Amniotic stem cell (primary cell): Measurements from ENCODE around the gene DAGLA.

Source experiments
- DNase-seq: peaks from one replicate; lab custom pipeline; 2025; lab: John Stamatoyannopoulos, UW

Gene DAGLA

GRCh38 chr11:61763930-61764605 lies 83.9 kb downstream of the DAGLA start:
- DNase-seq: no peak

DNA sequence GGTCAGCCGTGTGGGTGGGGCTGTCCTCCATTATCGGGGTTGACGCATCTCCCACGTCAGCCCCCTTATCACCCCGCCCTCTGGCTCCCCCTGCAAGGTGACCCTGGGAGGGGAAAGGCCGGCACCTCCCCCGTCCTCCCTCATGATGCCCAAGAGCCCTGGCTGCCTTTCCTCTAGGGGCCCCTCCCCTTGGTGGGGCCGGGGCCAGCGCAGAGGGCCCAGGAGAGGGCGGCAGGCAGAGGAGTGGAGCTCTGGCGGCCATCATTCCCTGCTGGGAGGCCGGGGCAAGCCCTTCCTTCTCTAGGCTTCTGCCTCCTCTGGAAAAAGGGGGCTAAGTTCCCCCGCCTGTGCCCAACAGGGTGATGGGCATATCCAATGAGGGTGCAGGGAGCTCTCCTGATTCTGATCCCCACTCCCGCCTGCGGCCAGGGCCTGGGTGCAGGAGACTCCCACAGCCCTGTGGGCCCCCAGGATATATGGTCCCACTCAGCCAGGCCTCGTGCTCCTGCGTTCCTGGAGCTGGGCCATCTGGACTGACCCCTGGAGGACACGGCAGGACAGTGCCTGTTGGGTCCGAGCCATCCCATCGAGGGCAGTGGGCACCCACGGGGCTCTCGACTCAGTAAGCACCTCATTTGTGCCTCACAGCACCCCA lies 84.5 kb downstream of the DAGLA start:
- no peak for DNase-seq

DNA sequence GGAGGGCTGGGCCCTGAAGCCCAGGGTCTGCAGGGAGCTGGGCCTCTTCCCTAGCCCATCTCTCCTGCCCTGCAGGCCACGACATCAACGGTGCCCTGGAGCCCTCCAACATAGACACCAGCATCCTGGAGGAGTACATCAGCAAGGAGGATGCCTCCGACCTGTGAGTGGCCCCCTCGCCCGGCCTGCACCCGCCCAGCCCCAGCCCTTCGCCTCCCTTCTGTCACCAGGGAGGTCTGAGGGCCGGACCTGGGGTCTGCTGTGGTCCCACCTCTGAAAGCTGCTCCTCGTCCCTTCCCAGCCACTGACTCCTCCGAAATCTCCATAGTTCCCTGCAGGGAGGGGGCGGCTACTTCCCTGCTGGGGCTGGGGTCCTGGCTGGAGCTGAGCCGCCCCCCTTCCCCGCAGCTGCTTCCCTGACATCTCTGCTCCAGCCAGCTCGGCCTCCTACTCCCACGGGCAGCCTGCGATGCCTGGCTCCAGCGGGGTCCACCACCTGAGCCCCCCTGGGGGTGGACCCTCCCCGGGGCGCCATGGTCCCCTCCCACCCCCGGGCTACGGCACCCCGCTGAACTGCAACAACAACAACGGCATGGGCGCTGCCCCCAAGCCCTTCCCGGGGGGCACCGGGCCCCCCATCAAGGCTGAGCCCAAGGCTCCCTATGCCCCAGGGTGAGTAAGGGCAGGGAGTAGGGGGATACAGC lies 85.5 kb downstream of the DAGLA start:
- DNase-seq: no peak

DNA sequence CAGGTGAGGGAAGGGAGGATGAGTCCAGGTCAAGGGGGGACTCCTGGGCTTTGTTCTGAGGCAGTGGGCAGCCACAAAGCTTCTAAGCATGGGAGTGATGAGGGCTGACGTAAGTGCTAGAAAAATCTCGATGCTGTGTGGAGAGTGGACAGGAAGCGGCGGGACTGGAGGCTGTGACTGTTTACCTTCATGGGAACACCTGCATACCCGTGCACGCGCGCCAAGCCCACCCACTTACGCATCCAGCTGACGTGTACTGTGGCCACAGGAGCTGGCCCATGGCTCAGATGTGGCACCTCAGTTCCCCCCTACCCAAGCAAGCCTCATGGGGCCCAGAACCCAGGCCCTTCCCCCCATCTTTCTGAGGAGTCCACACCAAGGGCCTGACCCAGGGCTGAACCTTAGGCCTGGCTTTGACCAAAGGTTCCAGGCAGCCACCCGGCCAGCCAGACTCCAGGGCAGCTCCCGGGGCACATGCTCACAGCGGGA lies 86.2 kb downstream of the DAGLA start:
- DNase-seq: no peak

GRCh38 chr11:61768376-61769076 lies 88.3 kb downstream of the DAGLA start:
- no peak for DNase-seq

DNA sequence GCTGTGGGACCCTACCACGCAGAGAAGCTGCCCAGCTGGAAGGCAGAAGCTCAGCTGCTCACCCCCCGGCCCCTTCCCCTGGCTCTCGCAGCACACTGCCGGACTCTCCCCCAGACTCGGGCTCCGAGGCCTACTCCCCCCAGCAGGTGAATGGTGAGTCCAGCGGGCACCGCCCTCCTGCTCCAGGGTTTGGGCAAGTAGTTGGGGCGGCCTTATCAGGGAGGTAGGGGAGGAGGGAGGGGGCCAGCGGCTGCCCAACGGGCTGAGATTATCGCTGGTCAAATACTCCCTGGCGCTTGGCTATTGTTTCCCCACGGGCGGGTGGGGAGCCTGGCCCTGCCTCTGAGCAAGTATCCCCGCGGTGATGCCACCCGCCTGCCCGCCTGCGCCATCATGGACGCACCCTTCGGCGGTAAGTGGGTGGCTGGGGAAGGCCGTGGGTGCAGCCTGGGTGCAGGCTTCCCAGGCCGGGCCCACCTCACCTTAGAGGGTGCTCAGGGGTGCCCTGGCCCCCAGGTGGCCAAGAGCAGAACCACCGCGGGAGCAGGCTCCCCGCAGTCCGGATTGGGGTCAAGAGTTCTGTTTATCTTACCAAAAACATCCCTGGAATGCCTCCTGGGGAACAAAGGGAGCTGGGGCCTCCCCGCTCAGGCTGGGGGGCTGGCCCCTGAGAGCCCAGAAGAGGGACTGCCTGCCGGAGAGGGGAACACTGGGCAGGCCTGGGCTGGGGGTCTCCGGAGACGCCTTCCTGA lies 89.2 kb downstream of the DAGLA start:
- no peak for DNase-seq

DNA sequence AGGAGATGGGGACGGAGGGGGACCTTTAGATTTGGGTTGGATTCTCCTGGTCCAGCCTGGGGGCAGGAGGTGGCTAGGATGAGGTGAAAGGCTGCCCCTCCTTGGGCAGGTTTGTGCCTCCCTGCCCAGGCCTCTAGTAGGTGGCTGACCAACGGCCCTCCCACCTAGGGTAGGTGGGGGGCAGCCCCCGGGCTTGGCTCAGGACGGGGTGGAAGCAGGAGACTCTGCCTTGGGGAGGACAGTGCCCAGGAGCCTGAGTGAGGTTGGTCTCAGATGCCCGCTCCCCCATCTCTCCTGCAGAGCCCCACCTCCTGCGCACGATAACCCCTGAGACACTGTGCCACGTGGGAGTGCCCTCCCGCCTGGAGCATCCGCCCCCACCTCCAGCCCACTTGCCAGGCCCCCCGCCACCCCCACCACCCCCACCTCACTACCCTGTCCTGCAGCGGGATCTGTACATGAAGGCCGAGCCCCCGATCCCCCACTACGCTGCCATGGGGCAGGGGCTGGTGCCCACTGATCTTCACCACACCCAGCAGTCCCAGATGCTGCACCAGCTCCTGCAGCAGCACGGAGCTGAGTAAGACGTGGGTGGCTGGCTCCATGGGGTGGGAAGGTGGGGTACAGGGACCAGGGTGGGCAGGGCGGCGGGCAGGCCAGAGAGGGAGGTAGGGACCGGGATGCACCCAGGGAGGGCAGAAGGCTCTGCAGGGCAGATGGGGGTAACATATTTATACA lies 89.9 kb downstream of the DAGLA start:
- DNase-seq: no peak

GRCh38 chr11:61771195-61771894 lies 91.2 kb downstream of the DAGLA start:
- DNase-seq: no peak

DNA sequence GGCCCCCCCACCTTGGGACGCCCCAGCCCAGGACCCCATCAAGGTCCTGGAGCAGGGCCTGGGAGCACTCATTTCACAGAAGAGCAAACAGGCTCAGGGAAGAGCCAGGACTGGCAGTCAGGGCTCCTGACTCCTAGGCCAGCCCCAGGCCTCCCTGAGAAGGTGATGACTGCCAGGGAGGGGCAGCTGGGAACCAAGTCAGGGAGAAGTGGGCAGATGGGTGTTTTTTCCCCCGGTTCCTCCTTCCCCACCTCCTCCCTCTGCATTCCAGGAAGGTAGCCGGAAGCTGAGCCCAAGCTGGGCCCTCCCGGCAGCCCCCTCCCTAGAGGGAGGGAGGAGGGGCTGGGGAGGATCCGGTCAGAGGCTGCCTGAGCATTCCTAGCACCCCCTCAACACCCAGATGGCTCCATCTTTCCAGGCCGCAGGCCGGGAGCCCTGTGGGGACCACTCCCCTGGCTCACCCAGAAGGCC lies 91.8 kb downstream of the DAGLA start:
- no peak for DNase-seq

DNA sequence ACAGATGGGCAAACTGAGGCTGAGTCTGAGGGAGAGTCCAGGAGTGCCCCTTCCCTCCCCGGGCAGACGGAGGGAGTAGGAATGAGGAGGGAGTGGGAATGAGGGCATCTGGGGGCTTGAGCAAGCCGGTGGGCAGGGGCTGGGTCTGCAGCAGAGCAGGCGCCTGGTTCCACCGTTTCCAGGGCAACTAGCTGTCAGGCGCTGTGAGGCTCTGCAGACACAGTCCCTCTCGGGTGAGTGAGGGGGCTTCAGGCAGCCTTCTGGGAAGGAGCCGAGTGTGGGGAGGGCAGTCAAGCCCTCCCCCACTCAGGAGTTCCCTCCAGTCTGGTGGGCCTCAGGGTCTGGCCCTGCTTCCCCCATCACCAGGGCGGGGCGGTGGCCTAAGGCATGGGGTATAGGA lies 93.2 kb downstream of the DAGLA start:
- DNase-seq: no peak

- no peak for DNase-seq
These were observed 93.6 kb downstream of the DAGLA start for GRCh38 chr11:61773809-61774208.

DNA sequence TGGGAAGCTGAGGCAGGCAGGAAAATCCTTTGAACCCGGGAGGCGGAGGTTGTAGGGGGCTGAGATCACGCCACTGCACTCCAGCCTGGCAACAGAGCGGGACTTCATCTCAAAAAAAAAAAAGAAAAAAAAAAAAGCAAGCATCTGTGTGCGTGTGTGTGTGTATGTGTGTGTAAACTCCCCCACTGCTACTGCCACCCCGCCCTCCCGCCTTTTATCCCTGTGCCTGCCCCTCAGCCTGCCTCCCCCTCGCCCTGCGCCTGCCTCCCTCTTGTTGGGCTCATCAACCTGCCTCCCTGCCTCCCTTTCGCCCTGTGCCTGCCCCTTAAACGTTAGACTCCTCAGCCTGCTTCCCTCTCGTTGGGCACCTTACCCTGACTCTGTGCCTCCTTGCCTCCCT lies 94.2 kb downstream of the DAGLA start:
- DNase-seq: no peak

DNA sequence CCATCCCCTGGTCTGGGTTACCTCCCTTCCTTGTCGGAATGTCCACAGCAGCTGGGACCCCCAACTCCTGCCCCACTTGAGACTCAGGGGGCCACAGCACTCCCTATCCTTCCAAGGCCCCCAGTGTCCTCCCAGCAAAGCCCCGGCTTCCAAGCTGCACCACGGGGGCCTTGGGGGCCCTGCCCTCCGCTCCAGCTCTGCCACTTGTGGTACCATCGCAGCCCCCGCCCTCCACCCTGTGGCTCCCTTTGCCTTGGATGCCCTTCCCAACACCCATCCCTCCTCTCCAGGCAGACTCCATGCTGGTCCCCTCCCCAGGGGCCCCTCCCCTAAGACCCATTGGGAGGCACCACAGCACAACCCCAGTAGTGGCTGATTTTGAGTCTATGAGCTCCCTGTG lies 94.9 kb downstream of the DAGLA start:
- DNase-seq: no peak

DNA sequence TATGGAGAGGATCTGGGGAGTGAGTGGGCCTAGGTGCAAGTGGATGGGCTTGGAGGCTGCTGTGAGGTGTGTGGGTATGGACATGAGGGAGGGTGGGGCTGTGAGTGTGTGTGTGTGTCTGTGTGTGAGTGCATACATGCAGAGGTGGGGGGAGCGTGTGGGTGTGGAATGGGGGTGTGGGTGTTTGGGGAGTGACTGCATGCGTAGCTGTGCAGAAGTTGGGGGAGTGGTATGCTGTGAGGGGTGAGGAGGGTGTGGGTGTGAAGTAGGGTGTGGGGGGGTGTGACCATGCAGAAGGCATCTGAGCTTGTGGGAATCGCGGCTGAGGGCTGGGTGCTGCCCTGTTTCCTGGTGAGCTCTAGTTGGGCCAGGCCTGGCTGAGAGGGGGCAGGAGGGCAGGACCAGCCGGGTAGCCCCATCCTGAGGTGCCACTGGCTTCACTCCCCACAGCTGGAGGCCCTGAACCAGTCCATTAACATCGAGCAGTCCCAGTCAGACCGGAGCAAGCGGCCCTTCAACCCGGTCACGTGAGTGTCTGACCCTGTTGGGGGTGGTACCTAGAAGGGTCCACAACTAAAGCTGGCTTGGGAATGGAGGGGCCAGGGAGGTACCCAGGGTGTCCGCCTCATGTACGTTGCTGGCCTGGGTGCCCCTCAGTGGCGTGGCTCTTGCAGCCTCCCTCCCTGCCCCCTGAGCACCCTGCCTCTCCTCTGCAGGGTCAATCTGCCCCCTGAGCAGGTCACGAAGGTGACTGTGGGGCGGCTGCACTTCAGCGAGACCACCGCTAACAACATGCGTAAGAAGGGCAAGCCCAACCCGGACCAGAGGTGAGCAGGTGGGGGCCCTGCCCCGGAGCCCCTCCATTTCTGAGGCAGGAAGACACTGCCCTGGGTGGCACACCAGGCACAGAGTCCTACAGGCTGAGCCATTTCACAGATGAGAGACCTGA lies 95.7 kb downstream of the DAGLA start:
- no peak for DNase-seq

DNA sequence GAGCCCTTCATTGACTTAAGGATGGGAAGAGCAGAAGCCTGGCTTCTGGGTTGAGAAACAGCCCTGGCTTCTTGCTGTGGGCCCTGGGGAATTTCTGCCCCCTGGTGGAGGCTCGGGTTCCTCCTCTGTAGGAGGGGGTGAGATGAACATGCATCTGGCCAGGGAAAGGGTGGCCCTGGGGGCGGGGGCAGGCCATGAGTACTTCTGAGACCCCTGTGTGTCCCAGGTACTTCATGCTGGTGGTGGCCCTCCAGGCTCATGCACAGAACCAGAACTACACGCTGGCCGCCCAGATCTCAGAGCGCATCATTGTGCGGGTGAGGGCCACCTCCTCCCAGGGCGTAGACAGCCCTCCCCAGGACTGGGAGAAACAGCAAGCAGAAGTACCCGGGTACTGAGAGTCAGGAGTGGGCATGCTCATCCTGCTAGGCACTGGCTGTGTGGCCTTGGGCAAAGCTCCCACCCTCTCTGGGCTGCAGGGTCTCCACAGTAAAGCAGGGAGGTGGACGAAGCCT lies 96.4 kb downstream of the DAGLA start:
- DNase-seq: peak; percentile 13

DNA sequence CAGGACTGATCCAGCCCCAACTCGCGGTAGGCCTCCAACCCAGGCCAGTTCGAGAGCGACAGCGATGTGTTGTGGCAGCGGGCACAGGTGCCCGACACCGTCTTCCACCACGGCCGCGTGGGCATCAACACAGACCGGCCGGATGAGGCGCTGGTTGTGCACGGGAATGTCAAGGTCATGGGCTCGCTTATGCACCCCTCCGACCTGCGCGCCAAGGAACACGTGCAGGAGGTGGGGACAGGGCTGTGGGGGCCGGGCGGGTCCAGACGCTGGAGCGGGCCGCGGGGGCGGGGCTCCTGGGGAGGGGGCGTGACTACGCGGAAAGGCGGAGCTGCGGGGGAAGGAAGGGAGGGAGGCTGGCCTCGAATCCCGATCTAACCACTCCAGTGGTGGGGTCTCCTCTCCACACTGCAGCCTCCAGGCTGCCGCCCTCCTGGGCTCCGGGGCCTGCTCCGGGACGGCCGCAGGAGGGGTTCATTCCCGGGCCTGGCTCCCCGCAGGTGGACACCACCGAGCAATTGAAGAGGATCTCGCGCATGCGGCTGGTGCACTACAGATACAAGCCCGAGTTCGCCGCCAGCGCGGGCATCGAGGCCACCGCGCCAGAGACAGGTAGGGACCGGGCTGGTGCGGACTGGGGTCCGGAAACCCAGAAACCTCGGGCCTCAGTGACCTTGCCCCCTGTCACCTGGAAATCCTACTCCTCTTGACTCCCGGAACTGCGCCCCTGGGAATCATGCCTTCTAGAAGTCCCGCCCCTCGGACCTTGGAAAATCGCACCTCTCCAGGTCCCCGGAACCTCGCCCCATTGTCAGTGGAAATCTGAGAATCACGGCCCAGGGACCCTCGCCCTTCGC lies 97.3 kb downstream of the DAGLA start:
- no peak for DNase-seq

- no peak for DNase-seq
These were observed 98.2 kb downstream of the DAGLA start for GRCh38 chr11:61778357-61778886.
